ENCODE results near the gene CTTNBP2NL. TPM values are rescaled to one million over a fixed set of nuclear protein-coding genes. Genes with fewer than 3 reads are reported as not detected.
A peak's percentile ranks its signal among the peaks of the same experiment; 100 is the strongest.

CTTNBP2NL gene
- total RNA-seq (16.4 and 18.1 TPM in 2 replicates), polyA plus RNA-seq (10.2 and 11.4 TPM in 2 replicates)

- H3K27ac ChIP-seq = peak within 1 kb of the TSS; percentile 97
- peaks cover 33% of the 10 kb centered on the region for H4K20me1 ChIP-seq (ENCODE audit: insufficient read depth, poor library complexity, severe bottlenecking)
- H3K79me2 ChIP-seq = peaks cover 48% of the 10 kb centered on the region
- H3K4me3 ChIP-seq = peak within 1 kb of the TSS; percentile 89
- no peaks in the 10 kb centered on the region for H3K27me3 ChIP-seq
- H3K36me3 ChIP-seq (replicated peaks; ENCODE audit: insufficient read depth, low read depth) = no peaks in the 10 kb centered on the region
- no peak for TF ChIP-seq CTCF (IDR thresholded peaks at IDR 0.05; ENCODE audit: poor library complexity)
- TF ChIP-seq EZH2 (IDR thresholded peaks at IDR 0.05; ENCODE audit: borderline replicate concordance) = no peak
- TF ChIP-seq EZH2phosphoT487 (IDR thresholded peaks at IDR 0.05; ENCODE audit: low read depth, severe bottlenecking, unreplicated experiment) = no peak
- no peaks in the 10 kb centered on the region for H3K9me3 ChIP-seq (ENCODE audit: low read depth)
- DNase-seq (ENCODE audit: low spot score) = peak; percentile 99
- H3K9me2 ChIP-seq (replicated peaks; ENCODE audit: insufficient read depth) = no peaks in the 10 kb centered on the region
- peaks cover 19% of the 10 kb centered on the region for H3K4me1 ChIP-seq (ENCODE audit: insufficient read depth)
- H2AFZ ChIP-seq = peak within 1 kb of the TSS; percentile 63
- WGBS (ENCODE audit: low lambda C conversion rate, missing lambda C conversion rate) = 2% methylated on average over 51 of the region's 53 CpGs
- H3K4me2 ChIP-seq = peak within 1 kb of the TSS; percentile 88
These were observed at the start of gene CTTNBP2NL for GRCh38 chr1:112395821-112396652. TSS of gene CTTNBP2NL (plus strand) at chr1:112396214. CDS start at chr1:112416166, 19,952 bp downstream.

- H3K27me3 ChIP-seq = peaks cover 4% of the 10 kb centered on the region
- H3K9me3 ChIP-seq (ENCODE audit: low read depth) = no peaks in the 10 kb centered on the region
- 85% methylated on average over 3 of the region's 3 CpGs for WGBS (ENCODE audit: low lambda C conversion rate, missing lambda C conversion rate)
- no peak overlapping the region for H2AFZ ChIP-seq
- H3K36me3 ChIP-seq (replicated peaks; ENCODE audit: insufficient read depth, low read depth) = no peaks in the 10 kb centered on the region
- no peak for DNase-seq (ENCODE audit: low spot score)
- H4K20me1 ChIP-seq (ENCODE audit: insufficient read depth, poor library complexity, severe bottlenecking) = no peaks in the 10 kb centered on the region
- H3K4me3 ChIP-seq = no peak overlapping the region
- no peak overlapping the region for H3K27ac ChIP-seq
- H3K4me2 ChIP-seq = no peak overlapping the region
- no peaks in the 10 kb centered on the region for H3K9me2 ChIP-seq (replicated peaks; ENCODE audit: insufficient read depth)
- H3K79me2 ChIP-seq = no peaks in the 10 kb centered on the region
- TF ChIP-seq EZH2 (IDR thresholded peaks at IDR 0.05; ENCODE audit: borderline replicate concordance) (no peak), CTCF (IDR thresholded peaks at IDR 0.05; ENCODE audit: poor library complexity) (no peak), EZH2phosphoT487 (IDR thresholded peaks at IDR 0.05; ENCODE audit: low read depth, severe bottlenecking, unreplicated experiment) (no peak)
- no peaks in the 10 kb centered on the region for H3K4me1 ChIP-seq (ENCODE audit: insufficient read depth)
These were observed 49.1 kb upstream of the CTTNBP2NL start for GRCh38 chr1:112346801-112347350.

- no peaks in the 10 kb centered on the region for H4K20me1 ChIP-seq (ENCODE audit: insufficient read depth, poor library complexity, severe bottlenecking)
- no peak overlapping the region for H3K27ac ChIP-seq
- H3K4me3 ChIP-seq = no peak overlapping the region
- no peaks in the 10 kb centered on the region for H3K27me3 ChIP-seq
- no peak for TF ChIP-seq CTCF (IDR thresholded peaks at IDR 0.05; ENCODE audit: poor library complexity)
- TF ChIP-seq EZH2phosphoT487 (IDR thresholded peaks at IDR 0.05; ENCODE audit: low read depth, severe bottlenecking, unreplicated experiment) = no peak
- no peak for TF ChIP-seq EZH2 (IDR thresholded peaks at IDR 0.05; ENCODE audit: borderline replicate concordance)
- DNase-seq (ENCODE audit: low spot score) = no peak
- no peaks in the 10 kb centered on the region for H3K36me3 ChIP-seq (replicated peaks; ENCODE audit: insufficient read depth, low read depth)
- no peaks in the 10 kb centered on the region for H3K9me2 ChIP-seq (replicated peaks; ENCODE audit: insufficient read depth)
- H2AFZ ChIP-seq = no peak overlapping the region
- 74% methylated on average over 2 of the region's 2 CpGs for WGBS (ENCODE audit: low lambda C conversion rate, missing lambda C conversion rate)
- H3K4me1 ChIP-seq (ENCODE audit: insufficient read depth) = peaks cover 17% of the 10 kb centered on the region
- no peaks in the 10 kb centered on the region for H3K79me2 ChIP-seq
- H3K9me3 ChIP-seq (ENCODE audit: low read depth) = no peaks in the 10 kb centered on the region
- no peak overlapping the region for H3K4me2 ChIP-seq
These were observed 39.2 kb upstream of the CTTNBP2NL start for GRCh38 chr1:112356765-112357164.
